ENCODE measurements around the gene PITPNM3.

The PITPNM3 gene

GRCh38 chr17:6458460-6458950, 97.8 kb downstream of the PITPNM3 start:
- DNase-seq: no peak

DNA sequence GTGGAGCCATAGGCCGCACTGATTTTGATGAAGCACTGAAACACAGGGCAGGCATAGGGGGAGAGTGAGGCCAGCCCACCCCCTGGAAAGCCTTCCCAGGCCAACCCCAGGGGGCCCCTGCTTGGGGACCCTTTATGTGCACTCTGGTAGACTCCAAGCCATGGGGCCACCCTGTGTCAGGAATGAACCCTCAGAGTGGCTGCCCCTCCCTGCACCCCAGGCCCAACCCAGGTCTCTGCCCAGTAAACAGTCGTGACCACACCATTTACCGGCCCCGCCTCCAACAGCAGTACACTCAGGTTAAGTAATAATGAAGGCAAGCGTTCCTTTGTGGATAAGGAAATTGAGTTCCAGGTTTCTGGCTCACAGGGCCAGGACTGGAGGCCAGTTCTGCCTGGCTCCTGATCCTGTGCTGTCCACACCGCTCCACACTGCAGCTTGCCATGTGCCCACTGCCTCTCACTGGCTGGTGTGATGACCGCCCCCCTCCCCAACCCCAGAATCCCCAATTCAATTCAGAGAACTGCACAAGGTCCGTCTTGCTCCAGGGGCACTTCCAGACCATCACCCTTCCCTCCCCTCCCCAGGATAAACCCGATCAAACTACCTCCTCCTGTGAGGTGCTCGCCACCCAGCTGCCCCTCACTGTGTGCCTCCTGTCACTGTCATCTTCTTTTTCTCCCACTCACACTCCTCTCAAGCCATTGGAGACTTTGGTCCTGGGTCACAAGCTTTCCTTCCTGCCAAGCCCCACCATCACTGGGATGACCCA, 98.5 kb downstream of the PITPNM3 start:
- DNase-seq: no peak

DNA sequence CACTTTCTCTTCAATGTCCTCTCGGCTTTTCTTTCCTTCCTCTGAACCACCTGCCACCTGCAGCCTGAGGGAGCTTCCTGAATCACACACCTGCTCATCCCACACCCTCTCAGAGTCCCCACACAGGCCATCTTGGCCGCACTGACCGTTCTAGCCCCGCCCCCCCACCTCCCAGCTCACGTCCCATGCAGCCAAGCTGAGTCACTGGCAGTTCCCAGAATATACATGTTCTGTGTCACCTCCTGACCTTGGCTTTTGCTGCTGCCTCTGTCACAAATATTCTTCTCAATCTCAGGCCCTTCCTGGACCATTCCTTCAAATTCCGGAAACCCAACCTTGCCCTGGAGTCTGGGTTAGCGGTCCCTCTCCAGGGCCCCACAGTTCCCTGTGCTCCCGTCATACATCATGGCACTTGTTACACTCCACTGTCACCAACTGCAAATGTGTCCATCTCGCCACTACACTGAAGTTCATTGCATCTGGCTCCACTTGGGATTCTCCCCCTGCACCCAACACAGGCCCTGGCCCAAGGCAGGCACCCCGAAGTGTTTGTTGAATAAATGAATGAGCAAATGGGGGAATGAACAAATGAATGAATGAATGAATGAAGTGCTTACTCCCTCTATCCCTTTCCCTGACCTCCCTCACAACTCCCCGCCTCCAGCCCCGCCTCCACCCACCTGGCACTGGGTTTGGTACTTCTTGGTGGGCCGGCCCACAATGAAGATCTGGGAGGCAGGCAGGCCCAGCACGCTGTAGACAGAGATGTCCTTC, 99.3 kb downstream of the PITPNM3 start:
- no peak for DNase-seq

DNA sequence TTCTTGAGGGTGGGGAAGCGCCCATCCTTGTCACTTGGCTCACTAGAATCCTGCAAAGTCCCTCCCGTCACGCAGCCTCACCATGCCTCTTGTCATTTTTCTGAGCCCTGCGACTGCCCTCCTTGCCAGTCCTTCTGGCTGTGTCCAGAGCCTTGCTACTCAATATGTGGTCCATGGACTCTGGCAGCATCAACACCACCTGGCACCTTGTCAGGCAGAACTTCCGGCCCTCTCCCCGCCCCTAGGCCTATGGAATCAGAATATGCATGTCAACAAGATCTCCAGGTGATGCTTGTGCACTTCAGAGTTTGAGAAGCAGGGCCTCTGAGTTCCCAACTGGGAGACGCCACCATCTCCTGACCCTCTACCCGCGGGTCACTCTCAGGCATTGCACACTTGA, 100.0 kb downstream of the PITPNM3 start:
- DNase-seq: no peak

GRCh38 chr17:6455321-6455705, 101.0 kb downstream of the PITPNM3 start:
- no peak for DNase-seq

DNA sequence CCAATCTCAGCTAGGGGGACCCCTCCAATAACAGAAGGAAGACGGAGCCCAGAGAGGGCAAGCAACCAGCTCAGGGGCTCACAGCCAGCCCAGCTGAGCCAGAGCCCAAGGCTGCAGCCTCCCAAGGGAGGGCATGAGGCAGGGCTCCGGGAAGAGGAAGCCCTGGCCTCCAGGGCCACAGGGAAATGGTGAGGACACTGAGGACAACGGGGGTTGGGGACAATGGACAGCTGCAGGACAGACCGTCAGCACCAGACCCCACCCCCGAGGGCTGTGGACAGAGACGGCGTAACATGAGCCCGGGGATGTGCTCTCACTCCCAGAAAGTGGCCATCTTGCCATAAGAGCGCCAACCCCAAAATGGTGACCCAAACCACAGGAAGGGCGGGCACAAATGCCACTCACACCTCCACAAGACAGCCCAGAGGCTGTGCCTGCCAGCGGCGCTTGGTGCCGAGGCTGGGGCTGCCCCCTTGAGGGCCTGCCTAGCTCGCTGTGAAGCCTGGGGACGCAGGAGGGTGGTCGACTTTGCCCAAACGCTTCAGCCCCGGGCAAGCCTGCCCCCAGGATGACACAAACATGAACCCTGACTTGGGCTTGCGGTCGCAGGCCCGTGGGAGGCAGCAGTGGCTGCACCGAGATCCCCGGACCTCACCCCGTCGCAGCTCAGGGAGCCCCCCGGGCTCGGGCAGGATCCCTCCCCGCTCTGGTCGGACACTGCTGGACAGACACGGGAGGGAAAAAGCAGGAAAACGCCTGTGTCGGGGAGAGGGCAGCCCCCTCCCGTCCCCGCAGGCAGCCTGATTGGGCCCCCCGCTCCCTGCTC, 101.6 kb downstream of the PITPNM3 start:
- no peak for DNase-seq

- no peak for DNase-seq
These were observed 102.9 kb downstream of the PITPNM3 start for GRCh38 chr17:6453279-6454024.

DNA sequence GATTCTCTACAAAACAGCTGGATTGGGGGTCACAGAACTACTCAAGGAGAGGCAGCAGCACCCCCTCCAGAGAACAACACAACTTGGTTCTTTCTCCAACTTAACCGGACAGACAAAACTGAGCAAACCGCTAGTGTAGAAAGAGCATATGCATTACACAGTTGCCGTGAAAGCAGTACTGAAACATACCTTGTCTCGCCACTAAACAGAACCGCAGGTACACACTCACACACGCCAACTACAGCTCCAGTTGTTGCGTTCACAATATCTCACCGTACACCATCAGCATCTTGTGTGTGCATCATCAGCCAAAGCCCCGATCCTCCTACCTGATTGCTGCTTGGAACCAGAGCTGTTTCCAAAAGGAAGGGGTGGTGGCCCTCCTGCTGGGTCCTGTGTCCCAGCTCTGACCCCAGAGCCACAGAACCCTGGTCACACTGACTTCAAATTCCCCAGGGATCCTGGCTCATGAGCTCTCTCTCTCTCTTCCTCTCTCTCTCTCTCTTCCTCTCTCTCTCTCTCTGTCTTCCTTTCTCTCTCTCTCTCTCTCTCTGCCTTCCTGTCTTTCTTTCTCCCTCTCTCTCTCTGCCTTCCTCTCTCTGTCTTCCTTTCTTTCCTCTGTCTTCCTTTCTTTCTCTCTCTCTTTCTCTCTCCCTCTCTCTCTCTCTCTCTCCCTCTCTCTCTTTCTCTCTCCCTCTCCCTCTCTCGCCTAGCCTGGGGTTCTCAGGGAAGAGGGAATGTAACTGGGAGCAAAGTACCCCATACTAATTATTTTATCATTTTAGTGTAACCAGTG, 103.7 kb downstream of the PITPNM3 start:
- no peak for DNase-seq

GRCh38 chr17:6450926-6451832, 105.2 kb downstream of the PITPNM3 start:
- DNase-seq: no peak

- no peak for DNase-seq
These were observed 107.0 kb downstream of the PITPNM3 start for GRCh38 chr17:6449307-6449706.

- no peak for DNase-seq
These were observed 107.9 kb downstream of the PITPNM3 start for GRCh38 chr17:6448473-6448872.

GRCh38 chr17:6446516-6447100, 109.7 kb downstream of the PITPNM3 start:
- no peak for DNase-seq

GRCh38 chr17:6444571-6445335, 111.6 kb downstream of the PITPNM3 start:
- DNase-seq: no peak

DNA sequence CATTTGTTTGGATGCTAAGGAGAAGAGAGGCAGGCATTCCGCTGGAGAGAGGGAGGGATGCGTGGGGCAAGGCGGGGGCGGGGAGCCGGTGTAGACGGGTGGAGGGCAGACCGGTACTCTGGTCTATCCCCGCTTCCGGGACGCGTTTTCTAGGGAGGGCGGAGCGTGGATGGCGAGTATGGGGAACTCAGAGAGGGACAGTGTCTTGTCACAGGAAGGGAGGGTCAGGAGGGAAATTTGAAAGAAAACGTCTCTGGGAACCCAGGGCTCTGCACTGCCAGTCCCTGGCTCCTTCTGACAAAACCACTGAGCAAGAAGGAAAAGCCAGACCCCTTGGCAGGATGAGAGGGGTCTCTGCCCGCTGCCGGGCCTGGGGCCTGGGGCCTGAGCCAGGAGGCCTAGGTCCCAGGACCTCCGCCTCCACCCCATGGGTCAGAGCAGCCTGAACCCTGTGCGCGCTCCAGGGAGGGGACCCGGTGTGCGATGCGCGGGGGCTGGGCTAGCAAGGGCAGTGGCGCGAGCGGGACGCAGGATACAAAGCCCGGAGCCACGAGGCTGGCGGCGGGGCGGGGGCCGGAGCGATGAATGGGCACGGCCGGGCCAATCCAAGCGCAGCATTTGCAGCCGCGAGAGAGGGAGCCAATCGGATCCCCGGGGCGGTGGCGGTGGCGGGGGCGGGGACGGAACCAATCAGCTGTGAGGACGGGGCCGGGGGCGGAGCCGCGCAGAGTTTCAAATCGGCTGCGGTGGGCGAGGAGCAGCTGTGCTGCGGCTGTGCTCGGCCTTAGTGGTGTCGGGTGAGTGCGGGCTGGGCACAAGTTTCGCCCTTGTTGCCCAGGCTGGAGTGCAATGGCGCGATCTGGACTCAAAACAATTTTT, 112.4 kb downstream of the PITPNM3 start, which contains the start of gene PIMREG:
Gene PIMREG, plus strand, starts transcription at position 764 of the 879 bp plus-strand sequence. CDS start 656 bp downstream, outside the sequence.
- peak; percentile 90 for DNase-seq

DNA sequence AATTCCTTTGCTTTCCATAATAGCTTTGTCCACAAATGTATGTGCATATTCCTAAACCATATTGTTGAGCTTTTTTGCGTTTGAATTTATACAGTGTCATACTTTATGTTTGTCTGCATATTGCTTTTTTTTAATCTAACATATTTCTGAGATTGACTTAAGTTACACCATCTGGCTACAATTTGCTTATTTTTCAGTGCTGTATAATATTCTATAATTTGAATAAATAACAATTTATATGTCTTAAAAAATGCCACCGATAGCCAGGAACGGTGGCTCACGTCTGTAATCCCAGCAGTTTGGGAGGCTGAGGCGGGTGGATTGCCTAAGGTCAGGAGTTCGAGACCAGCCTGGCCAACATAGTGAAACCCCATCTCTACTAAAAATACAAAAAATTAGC, 113.6 kb downstream of the PITPNM3 start:
- no peak for DNase-seq

DNA sequence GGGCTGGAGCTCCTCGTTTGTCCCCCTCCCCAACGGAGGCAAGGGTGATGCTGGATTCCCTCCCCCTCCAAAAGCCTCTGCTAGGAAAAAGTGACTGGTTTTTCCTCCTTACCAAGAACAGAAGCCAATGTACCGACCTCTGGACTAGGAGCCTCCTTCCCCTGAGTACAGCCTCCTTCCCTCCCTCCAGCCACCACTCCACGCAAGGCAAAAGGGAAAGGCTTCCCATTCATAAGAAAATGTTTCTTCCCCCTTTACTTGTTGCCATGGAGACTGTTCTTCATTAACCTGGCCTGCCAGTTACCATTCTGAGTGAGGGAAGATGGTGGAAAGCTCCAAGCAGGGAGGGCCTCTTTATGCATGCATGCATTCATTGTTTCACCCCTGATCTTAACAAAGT, 116.4 kb downstream of the PITPNM3 start:
- DNase-seq: no peak

- no peak for DNase-seq
These were observed 118.4 kb downstream of the PITPNM3 start for GRCh38 chr17:6437956-6438355.

GRCh38 chr17:6437466-6437865, 118.9 kb downstream of the PITPNM3 start:
- DNase-seq: no peak
